ENCODE measurements around the gene BARX2. TPM values are rescaled to one million over a fixed set of nuclear protein-coding genes. Genes with fewer than 3 reads are reported as not detected.

BARX2 gene
- total RNA-seq, 1 experiment from 2014 or later = not detected

Other genes with a start within 250 kb of the BARX2 start
- 4.4 and 8.5 TPM in 2 replicates for gene ARHGAP32, start 183.5 kb upstream of the BARX2 start, total RNA-seq (2014; rRNA removed; shearing (Covaris generic))